Measurements from ENCODE around the gene PRKACA.

The PRKACA gene

GRCh38 chr19:14111486-14111885 is 6.1 kb downstream of the PRKACA start:
- Histone ChIP-seq H3K9ac (ENCODE audit: low read length) (no peak overlapping the region), H3K4me1 (ENCODE audit: control insufficient read depth, insufficient read depth, low read length) (peaks cover 29% of the 10 kb centered on the region), H3K27me3 (ENCODE audit: control insufficient read depth, insufficient read depth, low read length) (no peaks in the 10 kb centered on the region), H3K36me3 (ENCODE audit: control insufficient read depth, insufficient read depth, low read length) (peaks cover 2% of the 10 kb centered on the region), H3K4me3 (ENCODE audit: low read length) (no peak overlapping the region), H3K27ac (ENCODE audit: low read depth, low read length) (no peak overlapping the region)

- Histone ChIP-seq H3K4me3 (ENCODE audit: low read length) (no peak overlapping the region), H3K36me3 (ENCODE audit: control insufficient read depth, insufficient read depth, low read length) (peaks cover 7% of the 10 kb centered on the region), H3K9ac (ENCODE audit: low read length) (no peak overlapping the region), H3K27me3 (ENCODE audit: control insufficient read depth, insufficient read depth, low read length) (no peaks in the 10 kb centered on the region), H3K27ac (ENCODE audit: low read depth, low read length) (no peak overlapping the region), H3K4me1 (ENCODE audit: control insufficient read depth, insufficient read depth, low read length) (peaks cover 22% of the 10 kb centered on the region)
These were observed 6.9 kb downstream of the PRKACA start for GRCh38 chr19:14110650-14111049.

GRCh38 chr19:14107581-14108461 is 9.7 kb downstream of the PRKACA start:
- Histone ChIP-seq H3K4me1 (ENCODE audit: control insufficient read depth, insufficient read depth, low read length) (peaks cover 12% of the 10 kb centered on the region), H3K9ac (ENCODE audit: low read length) (no peak overlapping the region), H3K27ac (ENCODE audit: low read depth, low read length) (peak overlapping the region; percentile 75), H3K4me3 (ENCODE audit: low read length) (no peak overlapping the region), H3K27me3 (ENCODE audit: control insufficient read depth, insufficient read depth, low read length) (no peaks in the 10 kb centered on the region), H3K36me3 (ENCODE audit: control insufficient read depth, insufficient read depth, low read length) (peaks cover 10% of the 10 kb centered on the region)

- Histone ChIP-seq H3K4me1 (ENCODE audit: control insufficient read depth, insufficient read depth, low read length) (peaks cover 8% of the 10 kb centered on the region), H3K27me3 (ENCODE audit: control insufficient read depth, insufficient read depth, low read length) (no peaks in the 10 kb centered on the region), H3K36me3 (ENCODE audit: control insufficient read depth, insufficient read depth, low read length) (peaks cover 10% of the 10 kb centered on the region), H3K27ac (ENCODE audit: low read depth, low read length) (peak overlapping the region; percentile 7), H3K9ac (ENCODE audit: low read length) (no peak overlapping the region), H3K4me3 (ENCODE audit: low read length) (no peak overlapping the region)
These were observed 10.7 kb downstream of the PRKACA start for GRCh38 chr19:14106840-14107239.

DNA sequence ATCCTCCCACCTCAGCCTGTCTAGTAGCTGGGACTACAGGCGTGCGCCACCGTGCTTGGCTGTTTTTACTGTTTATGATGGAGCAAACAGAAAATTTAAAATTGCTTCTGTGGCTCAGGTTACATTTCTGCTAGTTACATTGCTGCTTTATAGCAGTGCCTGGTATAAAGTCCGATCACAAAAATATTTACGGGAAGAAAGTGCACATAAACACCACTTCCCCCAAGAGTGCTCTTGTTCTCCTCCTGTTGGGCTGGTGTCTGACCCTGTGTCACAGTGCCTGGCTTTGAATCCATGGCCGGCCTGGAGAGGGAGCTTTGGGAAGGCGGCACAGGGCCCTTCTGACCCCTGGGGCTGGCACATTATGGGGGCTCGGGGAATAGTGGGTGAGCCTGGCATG is 11.9 kb downstream of the PRKACA start:
- Histone ChIP-seq H3K9ac (ENCODE audit: low read length) (no peak overlapping the region), H3K27me3 (ENCODE audit: control insufficient read depth, insufficient read depth, low read length) (no peaks in the 10 kb centered on the region), H3K4me3 (ENCODE audit: low read length) (no peak overlapping the region), H3K36me3 (ENCODE audit: control insufficient read depth, insufficient read depth, low read length) (peaks cover 11% of the 10 kb centered on the region), H3K4me1 (ENCODE audit: control insufficient read depth, insufficient read depth, low read length) (peaks cover 8% of the 10 kb centered on the region), H3K27ac (ENCODE audit: low read depth, low read length) (no peak overlapping the region)

DNA sequence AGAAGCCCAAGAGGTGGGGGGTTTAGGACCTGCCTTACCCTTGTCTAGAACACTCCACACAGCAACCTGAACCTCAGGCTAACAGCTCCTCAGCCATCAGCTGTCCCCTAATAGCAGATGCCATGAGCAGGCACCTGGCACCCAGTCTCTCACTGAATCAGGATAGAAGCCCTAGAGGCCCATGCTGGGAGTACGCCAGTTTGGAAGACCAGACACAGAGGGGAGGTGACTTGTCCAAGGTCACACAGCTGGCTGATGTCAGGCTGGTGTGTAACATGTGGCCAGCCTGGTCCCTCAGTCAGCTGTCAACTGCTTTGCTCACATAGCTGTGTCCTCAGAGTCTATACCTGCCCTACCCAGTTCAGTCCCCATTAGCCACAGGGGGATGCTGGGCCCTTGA is 14.3 kb downstream of the PRKACA start:
- peaks cover 14% of the 10 kb centered on the region for H3K36me3 ChIP-seq (ENCODE audit: control insufficient read depth, insufficient read depth, low read length)
- no peak overlapping the region for H3K27ac ChIP-seq (ENCODE audit: low read depth, low read length)
- H3K4me1 ChIP-seq (ENCODE audit: control insufficient read depth, insufficient read depth, low read length): peaks cover 8% of the 10 kb centered on the region
- H3K9ac ChIP-seq (ENCODE audit: low read length): no peak overlapping the region
- no peak overlapping the region for H3K4me3 ChIP-seq (ENCODE audit: low read length)
- no peaks in the 10 kb centered on the region for H3K27me3 ChIP-seq (ENCODE audit: control insufficient read depth, insufficient read depth, low read length)

DNA sequence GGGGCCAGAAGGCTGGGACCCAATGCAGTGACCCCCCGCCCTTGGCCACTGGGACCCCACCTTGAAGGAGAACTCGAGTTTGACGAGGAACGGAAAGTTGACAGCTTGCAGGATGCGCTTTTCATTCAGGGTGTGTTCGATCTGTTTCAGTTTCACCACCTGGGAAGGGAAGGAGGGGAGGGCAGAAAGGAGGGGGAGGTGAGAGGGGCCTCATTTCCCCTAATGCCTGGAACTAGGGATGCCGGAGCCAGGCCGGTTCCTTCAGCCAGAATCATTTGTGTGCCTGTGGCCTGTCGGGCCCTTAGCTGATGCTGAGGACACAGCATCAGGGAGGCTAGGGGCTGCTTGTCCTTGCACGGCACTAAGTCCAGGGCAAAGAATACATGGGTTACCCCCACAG is 14.8 kb downstream of the PRKACA start:
- Histone ChIP-seq H3K4me3 (ENCODE audit: low read length) (no peak overlapping the region), H3K36me3 (ENCODE audit: control insufficient read depth, insufficient read depth, low read length) (peaks cover 17% of the 10 kb centered on the region), H3K27me3 (ENCODE audit: control insufficient read depth, insufficient read depth, low read length) (no peaks in the 10 kb centered on the region), H3K4me1 (ENCODE audit: control insufficient read depth, insufficient read depth, low read length) (peaks cover 5% of the 10 kb centered on the region), H3K27ac (ENCODE audit: low read depth, low read length) (no peak overlapping the region), H3K9ac (ENCODE audit: low read length) (no peak overlapping the region)

DNA sequence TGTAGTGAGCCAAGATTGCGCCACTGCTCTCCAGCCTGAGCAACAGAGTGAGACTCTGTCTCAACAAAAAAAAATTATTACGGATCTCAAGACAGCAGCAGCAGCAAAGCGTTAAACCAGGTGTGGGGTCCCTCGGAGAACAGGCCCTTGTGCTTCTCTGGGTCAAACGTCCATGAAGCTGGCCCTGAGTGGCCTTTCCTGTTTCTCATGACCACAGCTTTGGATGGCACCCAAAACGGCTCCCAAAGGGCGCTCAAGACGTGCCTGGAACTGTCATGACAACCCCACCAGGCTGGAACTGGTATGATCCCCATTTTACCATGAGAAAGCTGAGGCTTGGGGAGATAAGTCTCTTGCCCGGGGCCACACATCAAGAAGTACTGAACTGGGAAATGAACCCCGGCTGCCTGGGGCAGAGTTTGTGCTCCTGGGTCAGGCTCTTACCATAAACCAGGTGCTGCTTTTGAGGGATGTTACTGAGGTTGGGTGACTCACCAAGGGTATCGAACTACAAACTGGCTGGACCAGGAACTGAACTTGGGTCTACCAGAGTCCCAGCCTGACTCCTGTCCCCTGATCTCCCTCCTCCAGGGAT is 15.4 kb downstream of the PRKACA start:
- no peak overlapping the region for H3K4me3 ChIP-seq (ENCODE audit: low read length)

GRCh38 chr19:14101003-14101545 is 16.5 kb downstream of the PRKACA start:
- Histone ChIP-seq H3K27ac (ENCODE audit: low read depth, low read length) (no peak overlapping the region), H3K9ac (ENCODE audit: low read length) (no peak overlapping the region), H3K4me1 (ENCODE audit: control insufficient read depth, insufficient read depth, low read length) (no peaks in the 10 kb centered on the region), H3K4me3 (ENCODE audit: low read length) (no peak overlapping the region), H3K36me3 (ENCODE audit: control insufficient read depth, insufficient read depth, low read length) (peaks cover 26% of the 10 kb centered on the region), H3K27me3 (ENCODE audit: control insufficient read depth, insufficient read depth, low read length) (no peaks in the 10 kb centered on the region)

More for the DNA sequence above, 15.4 kb downstream of the PRKACA start:
- no peaks in the 10 kb centered on the region for H3K4me1 ChIP-seq (ENCODE audit: control insufficient read depth, insufficient read depth, low read length)
- H3K9ac ChIP-seq (ENCODE audit: low read length): no peak overlapping the region
- H3K27me3 ChIP-seq (ENCODE audit: control insufficient read depth, insufficient read depth, low read length): no peaks in the 10 kb centered on the region
- H3K36me3 ChIP-seq (ENCODE audit: control insufficient read depth, insufficient read depth, low read length): peaks cover 22% of the 10 kb centered on the region
- H3K27ac ChIP-seq (ENCODE audit: low read depth, low read length): no peak overlapping the region

- H3K4me1 ChIP-seq (ENCODE audit: control insufficient read depth, insufficient read depth, low read length): no peaks in the 10 kb centered on the region
- peaks cover 19% of the 10 kb centered on the region for H3K36me3 ChIP-seq (ENCODE audit: control insufficient read depth, insufficient read depth, low read length)
- H3K27ac ChIP-seq (ENCODE audit: low read depth, low read length): no peak overlapping the region
These were observed 19.9 kb downstream of the PRKACA start for GRCh38 chr19:14097532-14098151.

GRCh38 chr19:14096272-14096992 is 21.1 kb downstream of the PRKACA start:
- Histone ChIP-seq H3K27ac (ENCODE audit: low read depth, low read length) (no peak overlapping the region), H3K4me1 (ENCODE audit: control insufficient read depth, insufficient read depth, low read length) (no peaks in the 10 kb centered on the region), H3K36me3 (ENCODE audit: control insufficient read depth, insufficient read depth, low read length) (peaks cover 19% of the 10 kb centered on the region), H3K4me3 (ENCODE audit: low read length) (no peak overlapping the region), H3K27me3 (ENCODE audit: control insufficient read depth, insufficient read depth, low read length) (no peaks in the 10 kb centered on the region), H3K9ac (ENCODE audit: low read length) (no peak overlapping the region)

More at GRCh38 chr19:14097532-14098151, 19.9 kb downstream of the PRKACA start:
- Histone ChIP-seq H3K4me3 (ENCODE audit: low read length) (no peak overlapping the region), H3K27me3 (ENCODE audit: control insufficient read depth, insufficient read depth, low read length) (no peaks in the 10 kb centered on the region), H3K9ac (ENCODE audit: low read length) (no peak overlapping the region)

DNA sequence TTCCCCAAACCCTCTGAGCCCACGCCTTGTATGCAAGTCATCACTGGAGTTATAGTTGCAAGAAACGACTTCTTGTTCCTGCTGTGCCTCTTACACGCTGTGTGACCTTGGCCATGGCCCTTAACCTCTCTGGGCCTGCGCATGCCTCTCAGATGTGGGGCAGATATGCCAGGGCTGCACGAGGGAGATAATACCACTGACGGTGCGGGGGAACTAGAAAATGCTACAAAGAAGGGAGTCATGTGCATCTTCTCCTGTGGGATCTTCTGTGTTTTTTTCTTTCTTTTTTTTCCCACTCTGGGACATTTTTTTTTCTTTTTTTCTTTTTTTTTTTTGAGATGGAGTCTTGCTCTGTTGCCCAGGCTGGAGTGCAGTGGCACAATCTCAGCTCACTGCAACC is 22.7 kb downstream of the PRKACA start:
- Histone ChIP-seq H3K4me1 (ENCODE audit: control insufficient read depth, insufficient read depth, low read length) (no peaks in the 10 kb centered on the region), H3K9ac (ENCODE audit: low read length) (no peak overlapping the region), H3K27me3 (ENCODE audit: control insufficient read depth, insufficient read depth, low read length) (no peaks in the 10 kb centered on the region), H3K36me3 (ENCODE audit: control insufficient read depth, insufficient read depth, low read length) (peaks cover 14% of the 10 kb centered on the region), H3K27ac (ENCODE audit: low read depth, low read length) (no peak overlapping the region), H3K4me3 (ENCODE audit: low read length) (no peak overlapping the region)
